BE2C (cell line): ENCODE data around the gene CSF1R.

Experiments used
- DNase-seq: peaks from one replicate; pipeline ENCODE4 v3.0.0-alpha.2; 2020
- H3K27me3 ChIP-seq: fragments of 250-450 bp; sonication (Bioruptor Pico); 2 replicates; pipeline ENCODE4 v1.5.1; 2020; ENCODE audit warnings: mild to moderate bottlenecking
- H3K36me3 ChIP-seq: fragments of 250-450 bp; sonication (Bioruptor Pico); 2 replicates; pipeline ENCODE4 v1.5.1; 2020; ENCODE audit warnings: mild to moderate bottlenecking
- H3K4me1 ChIP-seq: fragments of 250-450 bp; sonication (Bioruptor Pico); 2 replicates; pipeline ENCODE4 v1.5.1; 2020
- H3K4me3 ChIP-seq: 2 replicates; pipeline ENCODE4 v1.5.1; 2011; ENCODE audit warnings: low read depth, low read length
- H3K9me3 ChIP-seq: fragments of 250-450 bp; sonication (Bioruptor Pico); 2 replicates; pipeline ENCODE4 v1.5.1; 2020
- CTCF ChIP-seq: IDR thresholded peaks from 2 replicates; pipeline ENCODE4 v1.5.1; 2012; ENCODE audit warnings: mild to moderate bottlenecking, low read depth, low read length

Gene CSF1R

GRCh38 chr5:150067405-150067960, 18.9 kb downstream of the CSF1R start:
- Histone ChIP-seq H3K9me3 (no peaks in the 10 kb centered on the region), H3K27me3 (no peaks in the 10 kb centered on the region), H3K36me3 (no peaks in the 10 kb centered on the region), H3K4me3 (no peak overlapping the region), H3K4me1 (no peaks in the 10 kb centered on the region)
- no peak for TF ChIP-seq CTCF
- DNase-seq = no peak

GRCh38 chr5:150066901-150067396, 19.4 kb downstream of the CSF1R start:
- no peak for DNase-seq
- H3K27me3 ChIP-seq = no peaks in the 10 kb centered on the region
- no peaks in the 10 kb centered on the region for H3K4me1 ChIP-seq
- no peak for TF ChIP-seq CTCF
- no peaks in the 10 kb centered on the region for H3K36me3 ChIP-seq
- H3K4me3 ChIP-seq = no peak overlapping the region
- no peaks in the 10 kb centered on the region for H3K9me3 ChIP-seq

GRCh38 chr5:150066436-150066835, 19.9 kb downstream of the CSF1R start:
- TF ChIP-seq CTCF = no peak
- Histone ChIP-seq H3K9me3 (no peaks in the 10 kb centered on the region), H3K27me3 (no peaks in the 10 kb centered on the region), H3K4me3 (no peak overlapping the region), H3K36me3 (no peaks in the 10 kb centered on the region), H3K4me1 (no peaks in the 10 kb centered on the region)
- no peak for DNase-seq

- Histone ChIP-seq H3K4me3 (no peak overlapping the region), H3K36me3 (no peaks in the 10 kb centered on the region), H3K9me3 (no peaks in the 10 kb centered on the region), H3K27me3 (no peaks in the 10 kb centered on the region), H3K4me1 (no peaks in the 10 kb centered on the region)
- DNase-seq = no peak
- no peak for TF ChIP-seq CTCF
Observed at GRCh38 chr5:150065886-150066285, 20.5 kb downstream of the CSF1R start.

- Histone ChIP-seq H3K4me3 (no peak overlapping the region), H3K4me1 (no peaks in the 10 kb centered on the region), H3K36me3 (no peaks in the 10 kb centered on the region), H3K9me3 (no peaks in the 10 kb centered on the region), H3K27me3 (no peaks in the 10 kb centered on the region)
- TF ChIP-seq CTCF = no peak
- DNase-seq = no peak
Observed at GRCh38 chr5:150065346-150065745, 21.0 kb downstream of the CSF1R start.

GRCh38 chr5:150064681-150065220, 21.6 kb downstream of the CSF1R start:
- H3K4me3 ChIP-seq = no peak overlapping the region
- H3K9me3 ChIP-seq = no peaks in the 10 kb centered on the region
- no peak for TF ChIP-seq CTCF
- H3K4me1 ChIP-seq = no peaks in the 10 kb centered on the region
- H3K27me3 ChIP-seq = no peaks in the 10 kb centered on the region
- H3K36me3 ChIP-seq = no peaks in the 10 kb centered on the region
- no peak for DNase-seq
